GM19467 (cell line): Measurements from ENCODE around the gene STAT5B.

Experiments used
- ATAC-seq: cut with Tn5 transposase; IDR thresholded peaks from one replicate; pipeline ENCODE4 v1.9.1; 2021; ENCODE audit warnings: mild to moderate bottlenecking, moderate library complexity; ENCODE audit not compliant: unreplicated experiment

STAT5B gene

DNA sequence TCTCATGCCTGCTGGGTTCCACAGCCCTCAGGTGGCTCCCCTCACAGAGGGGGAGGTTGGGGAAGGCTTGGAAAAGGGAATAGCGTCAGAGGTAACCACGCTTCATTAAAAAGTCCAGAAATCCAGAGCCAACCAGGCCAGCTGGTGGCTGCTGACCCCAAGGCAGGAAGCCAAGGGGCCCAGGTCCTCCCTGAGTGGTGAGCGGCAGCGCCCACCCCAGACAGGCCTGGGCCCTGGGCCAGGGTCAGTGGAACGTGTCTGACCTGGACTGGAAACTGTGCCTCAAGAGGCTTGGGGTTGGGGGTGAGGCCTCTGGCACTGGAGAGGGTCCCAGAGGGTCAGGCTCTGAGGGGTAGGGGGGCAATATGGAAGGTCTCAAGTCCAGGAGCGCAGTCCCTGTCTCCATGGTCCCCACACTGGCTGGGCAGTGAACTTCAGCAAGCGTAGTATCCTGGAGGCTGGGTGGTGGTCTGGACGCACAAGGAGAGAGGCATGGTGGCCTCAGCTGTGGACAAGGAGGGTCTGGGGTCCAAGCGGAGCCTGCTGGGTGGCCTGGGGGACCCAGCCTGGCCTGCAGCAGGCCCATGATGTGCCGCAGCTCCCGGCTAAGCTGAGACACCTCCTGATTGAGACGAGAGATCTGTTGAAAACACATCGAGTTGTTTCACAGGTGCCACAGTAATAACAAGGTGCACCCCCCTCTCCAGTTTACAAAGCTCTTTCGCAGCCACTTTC lies 116.2 kb downstream of the STAT5B start:
- no peak for ATAC-seq

- no peak for ATAC-seq
Measured at GRCh38 chr17:42155614-42156045, 120.6 kb downstream of the STAT5B start.

- ATAC-seq, result no peak
Measured at GRCh38 chr17:42153919-42154742, 122.1 kb downstream of the STAT5B start.
